SK-N-SH (cell line): ENCODE results near the gene UQCR11. TPM values are rescaled to one million over a fixed set of nuclear protein-coding genes. Genes with fewer than 3 reads are reported as not detected.

ENCODE experiments used
- CTCF ChIA-PET: fragments of 300-600, 350-600 bp; formaldehyde crosslinking; extraction: SDS; loops from one replicate; lab custom pipeline; 2021; lab: Yijun Ruan, JAX
- POLR2A ChIA-PET: fragments of 350-600 bp; sonication (Branson Sonifier 250); formaldehyde crosslinking; extraction: SDS; loops from one replicate; lab custom pipeline; 2020; ENCODE audit warnings: antibody characterized with exemption, inconsistent platforms; lab: Yijun Ruan, JAX
- DNase-seq: peaks from one replicate; pipeline ENCODE4 v3.0.0; 2012
- H2AFZ ChIP-seq: fragments of 200-600 bp; sonication (generic); 2 replicates; pipeline ENCODE4 v1.8.1; 2016; ENCODE audit warnings: antibody characterized with exemption, mild to moderate bottlenecking, low read depth
- H3F3A ChIP-seq: fragments of 200-600 bp; sonication (generic); replicated peaks from 2 replicates; pipeline ENCODE3; 2016; ENCODE audit warnings: antibody characterized with exemption, mild to moderate bottlenecking; ENCODE audit not compliant: insufficient read depth
- H3K27ac ChIP-seq, 2 experiments: fragments of 200-500 bp in 1 of 2; fragments of 200-600 bp in 1 of 2; sonication (Bioruptor generic) in 1 of 2; sonication (generic), shearing (Covaris generic) in 1 of 2; 2 replicates each; pipeline versions ENCODE4 v1.5.1 to v1.6.1; 2014 to 2016; ENCODE audit warnings: low read depth in 2 of 2, inconsistent platforms in 1 of 2, low read length in 1 of 2, mild to moderate bottlenecking in 1 of 2, mixed read lengths in 1 of 2
- H3K27me3 ChIP-seq: fragments of 200-600 bp; sonication (generic), shearing (Covaris generic); 2 replicates; pipeline ENCODE4 v1.6.1; 2016; ENCODE audit warnings: mixed run types; ENCODE audit not compliant: insufficient read depth
- H3K36me3 ChIP-seq, 2 experiments: fragments of 200-500 bp in 1 of 2; fragments of 200-600 bp in 1 of 2; sonication (Bioruptor generic) in 1 of 2; sonication (generic) in 1 of 2; replicated peaks in 1 of 2; 2 replicates each; pipeline versions ENCODE3 to v1.5.1; 2014 to 2016; ENCODE audit warnings: low read length in 1 of 2, mild to moderate bottlenecking in 1 of 2; ENCODE audit not compliant: insufficient read depth in 2 of 2, control insufficient read depth in 1 of 2
- H3K4me1 ChIP-seq, 2 experiments: fragments of 200-500 bp in 1 of 2; fragments of 200-600 bp in 1 of 2; sonication (Bioruptor generic) in 1 of 2; sonication (generic), shearing (Covaris generic) in 1 of 2; 2 replicates each; pipeline versions ENCODE4 v1.5.1 to v1.6.1; 2014 to 2016; ENCODE audit warnings: low read depth in 1 of 2, low read length in 1 of 2, mixed run types in 1 of 2; ENCODE audit not compliant: insufficient read depth in 2 of 2, control insufficient read depth in 1 of 2
- H3K4me2 ChIP-seq: fragments of 200-600 bp; sonication (generic), shearing (Covaris generic); 2 replicates; pipeline ENCODE4 v1.6.1; 2017; ENCODE audit warnings: mixed run types
- H3K4me3 ChIP-seq, 2 experiments: fragments of 200-500 bp in 1 of 2; fragments of 200-600 bp in 1 of 2; sonication (Bioruptor generic) in 1 of 2; sonication (generic), shearing (Covaris generic) in 1 of 2; 2 replicates each; pipeline versions ENCODE4 v1.5.1 to v1.8.1; 2014 to 2016; ENCODE audit warnings: low read depth in 2 of 2, inconsistent platforms in 1 of 2, low read length in 1 of 2, mild to moderate bottlenecking in 1 of 2, mixed read lengths in 1 of 2, moderate library complexity in 1 of 2
- H3K79me2 ChIP-seq: fragments of 200-600 bp; sonication (generic); 2 replicates; pipeline ENCODE4 v1.8.1; 2017; ENCODE audit warnings: mild to moderate bottlenecking; ENCODE audit not compliant: insufficient read depth
- H3K9ac ChIP-seq: fragments of 200-600 bp; sonication (generic); 2 replicates; pipeline ENCODE4 v1.6.1; 2017; ENCODE audit warnings: mixed run types
- H3K9me2 ChIP-seq: fragments of 200-600 bp; sonication (generic); 2 replicates; pipeline ENCODE4 v1.6.1; 2017; ENCODE audit warnings: mixed run types
- H3K9me3 ChIP-seq: fragments of 200-600 bp; sonication (generic); 2 replicates; pipeline ENCODE4 v1.6.1; 2017; ENCODE audit warnings: mixed run types, mild to moderate bottlenecking, moderate library complexity
- H4K20me1 ChIP-seq: fragments of 200-600 bp; sonication (generic); 2 replicates; pipeline ENCODE4 v1.6.1; 2017; ENCODE audit warnings: mild to moderate bottlenecking, mixed run types; ENCODE audit not compliant: insufficient read depth
- CHD2 ChIP-seq: fragments of 150-350 bp; IDR thresholded peaks from 2 replicates; pipeline ENCODE4 v1.6.1; 2018; ENCODE audit warnings: low read length; ENCODE audit not compliant: partially characterized antibody
- EP300 ChIP-seq, 2 experiments: IDR thresholded peaks; 2 replicates each; pipeline versions ENCODE4 v1.4.0 to v1.6.1; 2012; ENCODE audit warnings: borderline replicate concordance in 1 of 2, low read depth in 1 of 2, low read length in 1 of 2
- FOSL2 ChIP-seq: IDR thresholded peaks from 2 replicates; pipeline ENCODE4 v1.4.0; 2012; ENCODE audit warnings: low read depth, mild to moderate bottlenecking, moderate library complexity, borderline replicate concordance
- FOXM1 ChIP-seq: IDR thresholded peaks from 2 replicates; pipeline ENCODE4 v1.4.0; 2012; ENCODE audit warnings: low read depth, mild to moderate bottlenecking
- GATA2 ChIP-seq: sonication (generic); formaldehyde crosslinking; IDR thresholded peaks from 2 replicates; pipeline ENCODE4 v1.5.0; 2020; ENCODE audit warnings: mild to moderate bottlenecking, missing genetic modification reagents
- MAX ChIP-seq: IDR thresholded peaks from 2 replicates; pipeline ENCODE4 v1.4.0; 2012; ENCODE audit warnings: low read depth
- MXI1 ChIP-seq: IDR thresholded peaks from 2 replicates; pipeline ENCODE4 v1.6.1; 2012; ENCODE audit warnings: mild to moderate bottlenecking, low read depth, low read length, improper control_type of control experiment
- NFIC ChIP-seq: IDR thresholded peaks from 2 replicates; pipeline ENCODE4 v1.4.0; 2012; ENCODE audit warnings: borderline replicate concordance
- RAD21 ChIP-seq: IDR thresholded peaks from 2 replicates; pipeline ENCODE4 v1.6.1; 2012; ENCODE audit warnings: mild to moderate bottlenecking, low read length
- RCOR1 ChIP-seq: fragments of 150-350 bp; IDR thresholded peaks from 2 replicates; pipeline ENCODE4 v1.6.1; 2017; ENCODE audit warnings: antibody characterized with exemption, low read length
- RXRA ChIP-seq: IDR thresholded peaks from 2 replicates; pipeline ENCODE4 v1.4.0; 2012; ENCODE audit warnings: low read depth, mild to moderate bottlenecking, borderline replicate concordance
- YY1 ChIP-seq: IDR thresholded peaks from 2 replicates; pipeline ENCODE4 v1.4.0; 2012; ENCODE audit warnings: low read depth, mild to moderate bottlenecking
- WGBS: methylation state at CpG from one replicate; pipeline ENCODE4 v1.1.6; 2017; ENCODE audit warnings: low lambda C conversion rate; 5-methylcytosine and 5-hydroxymethylcytosine counted together
- polyA plus RNA-seq, 3 experiments: library from polyadenylated mRNA; depleted of rRNA; stranded (reverse); fragments of >200 nt; gene quantifications; 2 replicates each; pipeline ENCODE4 v1.2.3, GENCODE V29; 2012
- TF ChIP-seq, protein P1 (sequence below): fragments of 150-350 bp; IDR thresholded peaks from 2 replicates; pipeline ENCODE4 v1.6.1; 2016; ENCODE audit warnings: mild to moderate bottlenecking, low read depth, low read length
- TF ChIP-seq, protein P2 (sequence below): fragments of 150-350 bp; IDR thresholded peaks from 2 replicates; pipeline ENCODE4 v1.6.1; 2017; ENCODE audit warnings: antibody characterized with exemption, low read length, low read depth, borderline replicate concordance
- TF ChIP-seq, protein P3 (sequence below): IDR thresholded peaks from 2 replicates; pipeline ENCODE4 v1.6.1; 2012; ENCODE audit warnings: mild to moderate bottlenecking, low read depth, low read length, moderate library complexity

UQCR11 gene
- polyA plus RNA-seq, 1 of the 3 experiments (the other 2 are of a cell fraction), result 372 TPM

- TF ChIP-seq NFIC (no peak), FOSL2 (no peak), RCOR1 (no peak), RAD21 (no peak)
- TF ChIP-seq, protein P1, sequence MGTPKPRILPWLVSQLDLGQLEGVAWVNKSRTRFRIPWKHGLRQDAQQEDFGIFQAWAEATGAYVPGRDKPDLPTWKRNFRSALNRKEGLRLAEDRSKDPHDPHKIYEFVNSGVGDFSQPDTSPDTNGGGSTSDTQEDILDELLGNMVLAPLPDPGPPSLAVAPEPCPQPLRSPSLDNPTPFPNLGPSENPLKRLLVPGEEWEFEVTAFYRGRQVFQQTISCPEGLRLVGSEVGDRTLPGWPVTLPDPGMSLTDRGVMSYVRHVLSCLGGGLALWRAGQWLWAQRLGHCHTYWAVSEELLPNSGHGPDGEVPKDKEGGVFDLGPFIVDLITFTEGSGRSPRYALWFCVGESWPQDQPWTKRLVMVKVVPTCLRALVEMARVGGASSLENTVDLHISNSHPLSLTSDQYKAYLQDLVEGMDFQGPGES, result no peak
Measured at GRCh38 chr19:1621021-1621420, 15.8 kb upstream of the UQCR11 start (continued).

DNA sequence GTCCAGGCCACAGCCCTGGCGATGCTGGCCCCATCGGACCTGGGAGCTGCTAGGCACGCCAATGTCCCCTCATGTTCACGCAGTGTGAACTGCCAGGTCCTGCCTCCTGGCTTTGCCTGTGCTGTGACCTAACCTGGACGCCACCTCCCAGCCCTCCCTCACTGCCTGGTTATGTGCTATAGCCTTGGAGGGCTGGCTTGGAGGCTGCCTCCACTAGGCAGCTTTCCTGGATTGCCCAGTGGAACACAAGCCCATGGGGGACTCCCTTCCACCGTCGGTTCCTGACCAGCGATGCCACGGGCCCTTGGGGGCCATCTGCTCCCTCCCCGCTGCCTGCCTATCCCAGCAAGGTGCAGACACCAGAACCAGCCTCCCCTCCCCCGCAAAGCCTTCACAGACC, 15.2 kb upstream of the UQCR11 start:
- H3K4me1 ChIP-seq, result no peaks in the 10 kb centered on the region; a peak in 1 of 4 replicates
- no peak overlapping the region for H3K4me2 ChIP-seq
- H3K36me3 ChIP-seq, result peaks cover 3 to 66% of the 10 kb centered on the region in 2 experiments
- TF ChIP-seq, protein P2, sequence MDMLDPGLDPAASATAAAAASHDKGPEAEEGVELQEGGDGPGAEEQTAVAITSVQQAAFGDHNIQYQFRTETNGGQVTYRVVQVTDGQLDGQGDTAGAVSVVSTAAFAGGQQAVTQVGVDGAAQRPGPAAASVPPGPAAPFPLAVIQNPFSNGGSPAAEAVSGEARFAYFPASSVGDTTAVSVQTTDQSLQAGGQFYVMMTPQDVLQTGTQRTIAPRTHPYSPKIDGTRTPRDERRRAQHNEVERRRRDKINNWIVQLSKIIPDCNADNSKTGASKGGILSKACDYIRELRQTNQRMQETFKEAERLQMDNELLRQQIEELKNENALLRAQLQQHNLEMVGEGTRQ, result no peak
- TF ChIP-seq MAX, result no peak
- H3K9me2 ChIP-seq, result no peaks in the 10 kb centered on the region
- 0 out of 2 replicates have a peak, but pooled peaks cover 8% of the 10 kb centered on the region for H3K79me2 ChIP-seq
- no peak overlapping the region for H3K27ac ChIP-seq
- WGBS, result 96% methylated on average over 11 of the region's 11 CpGs
- ChIA-PET POLR2A (no interaction called here), CTCF (no interaction called here)
- H3K9me3 ChIP-seq, result no peaks in the 10 kb centered on the region
- no peaks in the 10 kb centered on the region for H3K27me3 ChIP-seq
- H3F3A ChIP-seq, result peaks cover 2% of the 10 kb centered on the region
- no peak overlapping the region for H3K4me3 ChIP-seq
- H2AFZ ChIP-seq, result no peak overlapping the region
- peaks cover 10% of the 10 kb centered on the region; the same call in 1 of the 2 replicates for H4K20me1 ChIP-seq
- H3K9ac ChIP-seq, result no peak overlapping the region
- no peak for DNase-seq

- Histone ChIP-seq H3K79me2 (0 out of 2 replicates have a peak, but pooled peaks cover 8% of the 10 kb centered on the region), H4K20me1 (peaks cover 10% of the 10 kb centered on the region; the same call in 1 of the 2 replicates), H3K27me3 (no peaks in the 10 kb centered on the region), H3K9me3 (no peaks in the 10 kb centered on the region), H2AFZ (no peak overlapping the region), H3K4me1 (no peaks in the 10 kb centered on the region; a peak in 1 of 4 replicates), H3F3A (peaks cover 2% of the 10 kb centered on the region), H3K36me3 (peaks cover 3 to 67% of the 10 kb centered on the region in 2 experiments), H3K9ac (no peak overlapping the region), H3K4me2 (no peak overlapping the region), H3K4me3 (no peak overlapping the region), H3K9me2 (no peaks in the 10 kb centered on the region), H3K27ac (no peak overlapping the region)
- POLR2A ChIA-PET, result no interaction called here
- CTCF ChIA-PET, result no interaction called here
- peak; percentile 36 for DNase-seq
- WGBS, result 93% methylated on average over 15 of the region's 18 CpGs
- TF ChIP-seq YY1, result no peak
- TF ChIP-seq, protein P3, sequence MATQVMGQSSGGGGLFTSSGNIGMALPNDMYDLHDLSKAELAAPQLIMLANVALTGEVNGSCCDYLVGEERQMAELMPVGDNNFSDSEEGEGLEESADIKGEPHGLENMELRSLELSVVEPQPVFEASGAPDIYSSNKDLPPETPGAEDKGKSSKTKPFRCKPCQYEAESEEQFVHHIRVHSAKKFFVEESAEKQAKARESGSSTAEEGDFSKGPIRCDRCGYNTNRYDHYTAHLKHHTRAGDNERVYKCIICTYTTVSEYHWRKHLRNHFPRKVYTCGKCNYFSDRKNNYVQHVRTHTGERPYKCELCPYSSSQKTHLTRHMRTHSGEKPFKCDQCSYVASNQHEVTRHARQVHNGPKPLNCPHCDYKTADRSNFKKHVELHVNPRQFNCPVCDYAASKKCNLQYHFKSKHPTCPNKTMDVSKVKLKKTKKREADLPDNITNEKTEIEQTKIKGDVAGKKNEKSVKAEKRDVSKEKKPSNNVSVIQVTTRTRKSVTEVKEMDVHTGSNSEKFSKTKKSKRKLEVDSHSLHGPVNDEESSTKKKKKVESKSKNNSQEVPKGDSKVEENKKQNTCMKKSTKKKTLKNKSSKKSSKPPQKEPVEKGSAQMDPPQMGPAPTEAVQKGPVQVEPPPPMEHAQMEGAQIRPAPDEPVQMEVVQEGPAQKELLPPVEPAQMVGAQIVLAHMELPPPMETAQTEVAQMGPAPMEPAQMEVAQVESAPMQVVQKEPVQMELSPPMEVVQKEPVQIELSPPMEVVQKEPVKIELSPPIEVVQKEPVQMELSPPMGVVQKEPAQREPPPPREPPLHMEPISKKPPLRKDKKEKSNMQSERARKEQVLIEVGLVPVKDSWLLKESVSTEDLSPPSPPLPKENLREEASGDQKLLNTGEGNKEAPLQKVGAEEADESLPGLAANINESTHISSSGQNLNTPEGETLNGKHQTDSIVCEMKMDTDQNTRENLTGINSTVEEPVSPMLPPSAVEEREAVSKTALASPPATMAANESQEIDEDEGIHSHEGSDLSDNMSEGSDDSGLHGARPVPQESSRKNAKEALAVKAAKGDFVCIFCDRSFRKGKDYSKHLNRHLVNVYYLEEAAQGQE, result no peak
- no peak for TF ChIP-seq MXI1
- no peak for TF ChIP-seq EP300 (IDR thresholded peaks at IDR 0.05; ENCODE audit: borderline replicate concordance in 1 of 2, low read depth in 1 of 2, low read length in 1 of 2)
- no peak for TF ChIP-seq FOXM1
- no peak for TF ChIP-seq RCOR1
- TF ChIP-seq RXRA, result no peak
- no peak for TF ChIP-seq CHD2
- TF ChIP-seq, protein P2, result no peak
- TF ChIP-seq GATA2 (CRISPR knock-in tag), result no peak
Measured at GRCh38 chr19:1619703-1620102, 14.4 kb upstream of the UQCR11 start.
